HG02970 (cell line): ENCODE measurements around the gene IGSF6.
"Not testable (repeated sequence)": the region's sequence is repeated elsewhere in the genome, so short reads cannot be mapped to it uniquely, and the experiment has no call there.

Source experiments
- ATAC-seq: cut with Tn5 transposase; IDR thresholded peaks from one replicate; pipeline ENCODE4 v1.9.1; 2021; ENCODE audit warnings: mild to moderate bottlenecking, moderate library complexity, moderate number of reproducible peaks; ENCODE audit not compliant: unreplicated experiment, low FRiP score

The IGSF6 gene

GRCh38 chr16:21654466-21654865, 2.1 kb upstream of the IGSF6 start:
- no peak for ATAC-seq

- no peak for ATAC-seq
Observed at GRCh38 chr16:21653571-21653970, 1.2 kb upstream of the IGSF6 start.

GRCh38 chr16:21651515-21651914, 893 bp downstream of the IGSF6 start:
- ATAC-seq: no peak

- no peak for ATAC-seq
Observed at GRCh38 chr16:21650521-21650920, 1.9 kb downstream of the IGSF6 start.

GRCh38 chr16:21649826-21650406, 2.5 kb downstream of the IGSF6 start:
- not testable (repeated sequence) for ATAC-seq

GRCh38 chr16:21647562-21648164, 4.7 kb downstream of the IGSF6 start:
- ATAC-seq: peak; percentile 3

- ATAC-seq: peak; percentile 82
Observed at GRCh38 chr16:21646721-21647561, 5.5 kb downstream of the IGSF6 start.

GRCh38 chr16:21646091-21646490, 6.3 kb downstream of the IGSF6 start:
- ATAC-seq: no peak

GRCh38 chr16:21645261-21645721, 7.1 kb downstream of the IGSF6 start:
- ATAC-seq: no peak

GRCh38 chr16:21644674-21645073, 7.7 kb downstream of the IGSF6 start:
- ATAC-seq: no peak

GRCh38 chr16:21643785-21644184, 8.6 kb downstream of the IGSF6 start:
- ATAC-seq: no peak

GRCh38 chr16:21642861-21643260, 9.5 kb downstream of the IGSF6 start:
- ATAC-seq: no peak

GRCh38 chr16:21641916-21642315, 10.5 kb downstream of the IGSF6 start:
- no peak for ATAC-seq

- ATAC-seq: no peak
Observed at GRCh38 chr16:21639493-21639892, 12.9 kb downstream of the IGSF6 start.

- no peak for ATAC-seq
Observed at GRCh38 chr16:21638573-21638975, 13.8 kb downstream of the IGSF6 start.

- no peak for ATAC-seq
Observed at GRCh38 chr16:21637032-21637968, 15.1 kb downstream of the IGSF6 start.

- not testable (repeated sequence) for ATAC-seq
Observed at GRCh38 chr16:21635694-21636093, 16.7 kb downstream of the IGSF6 start.

- ATAC-seq: no peak
Observed at GRCh38 chr16:21634216-21634615, 18.2 kb downstream of the IGSF6 start.

GRCh38 chr16:21631951-21632575, 20.3 kb downstream of the IGSF6 start:
- ATAC-seq: not testable (repeated sequence)

GRCh38 chr16:21631376-21631775, 21.0 kb downstream of the IGSF6 start:
- ATAC-seq: not testable (repeated sequence)
